CD14-positive monocyte (primary cell): Measurements from ENCODE around the gene GALNT18. TPM values are rescaled to one million over a fixed set of nuclear protein-coding genes. Genes with fewer than 3 reads are reported as not detected.

Experiments used
- DNase-seq, 3 donors: peaks; one replicate each; pipeline ENCODE4 v3.0.0-alpha.2; 2011 to 2022
- H2AFZ ChIP-seq: 2 replicates; pipeline ENCODE4 v1.6.0; 2012; ENCODE audit warnings: mild to moderate bottlenecking, low read depth, low read length, inconsistent platforms; ENCODE audit not compliant: insufficient read depth, poor library complexity, severe bottlenecking
- H3K27ac ChIP-seq, 2 donors: 1 replicate in 1 of 2; 2 replicates in 1 of 2; pipeline ENCODE4 v1.5.1; 2012 to 2013; ENCODE audit warnings: low read length in 2 of 2, control low read depth in 1 of 2, inconsistent platforms in 1 of 2, low read depth in 1 of 2, mild to moderate bottlenecking in 1 of 2
- H3K27me3 ChIP-seq, 2 donors: one replicate each; pipeline versions ENCODE4 v1.6.0 to v1.6.1; 2011 to 2013; ENCODE audit warnings: low read length in 2 of 2; ENCODE audit not compliant: control insufficient read depth in 2 of 2, insufficient read depth in 2 of 2
- H3K36me3 ChIP-seq, 2 donors: replicated peaks in 1 of 2; 1 replicate in 1 of 2; 2 replicates in 1 of 2; pipeline versions ENCODE4 v1.5.1 to v1.6.1; 2012 to 2013; ENCODE audit warnings: low read length in 2 of 2, control low read depth in 1 of 2, inconsistent platforms in 1 of 2, mild to moderate bottlenecking in 1 of 2; ENCODE audit not compliant: insufficient read depth in 2 of 2, control insufficient read depth in 1 of 2
- H3K4me1 ChIP-seq, 2 donors: 1 replicate in 1 of 2; 2 replicates in 1 of 2; pipeline versions ENCODE4 v1.5.1 to v1.6.1; 2012 to 2013; ENCODE audit warnings: low read length in 2 of 2, control low read depth in 1 of 2, inconsistent platforms in 1 of 2, mild to moderate bottlenecking in 1 of 2, moderate library complexity in 1 of 2; ENCODE audit not compliant: insufficient read depth in 2 of 2, control insufficient read depth in 1 of 2
- H3K4me2 ChIP-seq: replicated peaks from 2 replicates; pipeline ENCODE3; 2012; ENCODE audit warnings: low read length, moderate library complexity, mild to moderate bottlenecking; ENCODE audit not compliant: poor library complexity, severe bottlenecking; ENCODE audit errors: extremely low read depth
- H3K4me3 ChIP-seq, 3 experiments: fragments of 200-600 bp in 1 of 3; sonication (generic) in 1 of 3; replicated peaks in 1 of 3; 1 replicate in 2 of 3; 2 replicates in 1 of 3; pipeline ENCODE4 v1.5.1; 2011 to 2013; ENCODE audit warnings: low read length in 3 of 3, mild to moderate bottlenecking in 3 of 3, control low read depth in 2 of 3, low read depth in 2 of 3, inconsistent platforms in 1 of 3, moderate library complexity in 1 of 3
- H3K79me2 ChIP-seq: 2 replicates; pipeline ENCODE4 v1.6.0; 2012; ENCODE audit warnings: mild to moderate bottlenecking, control low read depth, inconsistent platforms, low read length, moderate library complexity; ENCODE audit not compliant: insufficient read depth
- H3K9ac ChIP-seq: 2 replicates; pipeline ENCODE4 v1.6.0; 2017; ENCODE audit warnings: low read length, mild to moderate bottlenecking; ENCODE audit not compliant: insufficient read depth, poor library complexity, severe bottlenecking
- H3K9me3 ChIP-seq, 2 donors: replicated peaks in 1 of 2; 1 replicate in 1 of 2; 2 replicates in 1 of 2; pipeline versions ENCODE4 v1.5.1 to v1.6.1; 2012 to 2013; ENCODE audit warnings: low read length in 2 of 2, control low read depth in 1 of 2; ENCODE audit not compliant: control insufficient read depth in 1 of 2, insufficient read depth in 1 of 2
- H4K20me1 ChIP-seq: 2 replicates; pipeline ENCODE4 v1.6.0; 2012; ENCODE audit warnings: mild to moderate bottlenecking, low read length, control low read depth, moderate library complexity; ENCODE audit not compliant: insufficient read depth
- H3K27ac Mint-ChIP-seq, 7 donors: one replicate each; pipeline ENCODE4 v1.8.0; 2020; ENCODE audit warnings: mild to moderate bottlenecking in 7 of 7, mixed read lengths in 7 of 7, moderate library complexity in 6 of 7, inconsistent platforms in 2 of 7
- H3K27me3 Mint-ChIP-seq, 3 donors: one replicate each; pipeline ENCODE4 v1.8.0; 2021 to 2022; ENCODE audit warnings: low read depth in 3 of 3, mild to moderate bottlenecking in 3 of 3, mixed read lengths in 3 of 3, moderate library complexity in 3 of 3, inconsistent platforms in 1 of 3
- H3K36me3 Mint-ChIP-seq, 2 donors: one replicate each; pipeline ENCODE4 v1.8.0; 2020; ENCODE audit warnings: mixed read lengths in 2 of 2, inconsistent platforms in 1 of 2, mild to moderate bottlenecking in 1 of 2
- H3K4me1 Mint-ChIP-seq: one replicate; pipeline ENCODE4 v1.8.0; 2020; ENCODE audit warnings: mild to moderate bottlenecking, mixed read lengths
- H3K4me3 Mint-ChIP-seq, 2 donors: one replicate each; pipeline ENCODE4 v1.8.0; 2020; ENCODE audit warnings: mild to moderate bottlenecking in 2 of 2, mixed read lengths in 2 of 2, moderate library complexity in 1 of 2
- H3K9me3 Mint-ChIP-seq, 7 donors: one replicate each; pipeline ENCODE4 v1.8.0; 2020 to 2022; ENCODE audit warnings: mixed read lengths in 7 of 7, mild to moderate bottlenecking in 6 of 7, moderate library complexity in 6 of 7, inconsistent platforms in 2 of 7
- CTCF ChIP-seq: fragments of 200-600 bp; IDR thresholded peaks from one replicate; pipeline ENCODE4 v1.8.0; 2022; ENCODE audit warnings: antibody characterized with exemption, mild to moderate bottlenecking
- WGBS: methylation state at CpG from one replicate; pipeline ENCODE4 v1.1.5; 2013; ENCODE audit warnings: missing lambda C conversion rate; ENCODE audit not compliant: insufficient coverage; 5-methylcytosine and 5-hydroxymethylcytosine counted together
- intact Hi-C, 2 donors: fragments of 100-400 bp; cut with micrococcal nuclease; formaldehyde crosslinking; loops; one replicate each; pipeline versions ENCODE4 v1.15.0 to v1.15.1; 2023
- polyA plus RNA-seq, 3 donors: library from polyadenylated mRNA; depleted of rRNA in 1 of 3; unstranded in 2 of 3; stranded (reverse) in 1 of 3; fragments of 300-500 nt in 2 of 3; fragments of >200 nt in 1 of 3; fragmentation: Illumina TruSeq in 2 of 3; gene quantifications; 1 replicate in 2 of 3; 2 replicates in 1 of 3; pipeline ENCODE4 v1.2.3, GENCODE V29; 2012 to 2021

Gene GALNT18
- polyA plus RNA-seq, 3 donors, result not detected

- TF ChIP-seq CTCF, result peak; percentile 66
- DNase-seq, result no peak
- H3K36me3 Mint-ChIP-seq, result no peaks in the 10 kb centered on the region
- Histone ChIP-seq H3K4me2 (no peak overlapping the region), H3K4me1 (no peaks in the 10 kb centered on the region), H3K36me3 (no peaks in the 10 kb centered on the region), H3K27me3 (no peaks in the 10 kb centered on the region), H3K9me3 (no peaks in the 10 kb centered on the region), H3K27ac (no peak overlapping the region), H3K79me2 (no peaks in the 10 kb centered on the region), H2AFZ (no peak overlapping the region), H3K9ac (no peak overlapping the region), H3K4me3 (no peak overlapping the region), H4K20me1 (no peaks in the 10 kb centered on the region)
- peaks cover 4 to 16% (median 11%) of the 10 kb centered on the region in 3 donors for H3K27me3 Mint-ChIP-seq
- H3K27ac Mint-ChIP-seq, result no peak overlapping the region
- intact Hi-C loops, result no loop called here
- 20% methylated on average over 3 of the region's 8 CpGs for WGBS
- no peaks in the 10 kb centered on the region for H3K9me3 Mint-ChIP-seq
- no peak overlapping the region for H3K4me3 Mint-ChIP-seq
- no peaks in the 10 kb centered on the region for H3K4me1 Mint-ChIP-seq
These were observed 355.7 kb downstream of the GALNT18 start for GRCh38 chr11:11265994-11266606.

GRCh38 chr11:11265320-11265719 is 356.5 kb downstream of the GALNT18 start:
- TF ChIP-seq CTCF, result no peak
- no peak overlapping the region for H3K4me3 Mint-ChIP-seq
- H2AFZ ChIP-seq, result no peak overlapping the region
- H3K36me3 ChIP-seq, result no peaks in the 10 kb centered on the region
- no peaks in the 10 kb centered on the region for H4K20me1 ChIP-seq
- H3K9ac ChIP-seq, result no peak overlapping the region
- H3K27ac ChIP-seq, result no peak overlapping the region
- WGBS, result no CpG with 5 or more reads among the region's 3 CpGs
- intact Hi-C loops, result no loop called here
- H3K4me2 ChIP-seq, result no peak overlapping the region
- peaks cover 4 to 18% (median 14%) of the 10 kb centered on the region in 3 donors for H3K27me3 Mint-ChIP-seq
- no peak overlapping the region for H3K27ac Mint-ChIP-seq
- no peaks in the 10 kb centered on the region for H3K9me3 ChIP-seq
- H3K4me1 Mint-ChIP-seq, result no peaks in the 10 kb centered on the region
- no peak for DNase-seq
- no peaks in the 10 kb centered on the region for H3K9me3 Mint-ChIP-seq
- no peak overlapping the region for H3K4me3 ChIP-seq
- no peaks in the 10 kb centered on the region for H3K27me3 ChIP-seq
- no peaks in the 10 kb centered on the region for H3K36me3 Mint-ChIP-seq
- no peaks in the 10 kb centered on the region for H3K79me2 ChIP-seq
- no peaks in the 10 kb centered on the region for H3K4me1 ChIP-seq
